ENCODE data around the gene ATP5PD. TPM values are rescaled to one million over a fixed set of nuclear protein-coding genes. Genes with fewer than 3 reads are reported as not detected.

The ATP5PD gene
- total and polyA plus RNA-seq, 2 of the 13 experiments (the other 11 are each of a cell fraction or from before 2014, with no cell fraction given): 158 to 428 TPM

GRCh38 chr17:75012346-75013091 lies 34.2 kb downstream of the ATP5PD start, which contains the start of gene MRPL58 (continued):
- TF ChIP-seq ZBTB49 (CRISPR knock-in tag; IDR thresholded peaks at IDR 0.05; ENCODE audit: borderline replicate concordance): peak; percentile 97
- TF ChIP-seq SMAD3 (CRISPR knock-in tag; IDR thresholded peaks at IDR 0.05): peak; percentile 97
- peak; percentile 94 for TF ChIP-seq ZNF775 (CRISPR knock-in tag; IDR thresholded peaks at IDR 0.05; ENCODE audit: borderline replicate concordance)
- peak; percentile 98 for TF ChIP-seq AHR (CRISPR knock-in tag; IDR thresholded peaks at IDR 0.05)
- no peak for TF ChIP-seq TOPORS (CRISPR knock-in tag; IDR thresholded peaks at IDR 0.05)
- no peak for TF ChIP-seq TAF15 (IDR thresholded peaks at IDR 0.05; ENCODE audit: low read depth, low read length, poor library complexity, severe bottlenecking)
- TF ChIP-seq ZNF709 (CRISPR knock-in tag; IDR thresholded peaks at IDR 0.05): peak; percentile 87; the same call in 1 of the 2 replicates
- TF ChIP-seq FOXJ3 (CRISPR knock-in tag; IDR thresholded peaks at IDR 0.05; ENCODE audit: borderline replicate concordance): peak; percentile 78
- TF ChIP-seq CEBPG (CRISPR knock-in tag; IDR thresholded peaks at IDR 0.05): peak; percentile 78
- peak; percentile 99 for TF ChIP-seq MED8 (CRISPR knock-in tag; IDR thresholded peaks at IDR 0.05; ENCODE audit: insufficient replicate concordance)
- TF ChIP-seq HMGA1 (CRISPR knock-in tag; conservative IDR thresholded peaks at IDR 0.05): no peak
- no peak for TF ChIP-seq ADNP (CRISPR knock-in tag; IDR thresholded peaks at IDR 0.05)
- peak; percentile 76; the same call in 1 of the 2 replicates for TF ChIP-seq ZBTB44 (CRISPR knock-in tag; IDR thresholded peaks at IDR 0.05)
- TF ChIP-seq RXRA (CRISPR knock-in tag; IDR thresholded peaks at IDR 0.05): peak; percentile 92
- TF ChIP-seq PRDM10 (CRISPR knock-in tag; IDR thresholded peaks at IDR 0.05; ENCODE audit: low read depth): peak; percentile 88
- peak; percentile 99 for TF ChIP-seq ERF (CRISPR knock-in tag; IDR thresholded peaks at IDR 0.05)
- TF ChIP-seq FOXK1 (CRISPR knock-in tag; IDR thresholded peaks at IDR 0.05; ENCODE audit: borderline replicate concordance, low read depth): peak; percentile 94
- peak; percentile 98 for TF ChIP-seq DZIP1 (CRISPR knock-in tag; IDR thresholded peaks at IDR 0.05)
- TF ChIP-seq SIN3A (IDR thresholded peaks at IDR 0.05; ENCODE audit: borderline replicate concordance, low read depth, low read length): 0 out of 2 replicates have a peak, but pooled peaks have one; percentile 72
